Ovary (tissue), 9 donors: ENCODE measurements around the gene DISC1. TPM values are rescaled to one million over a fixed set of nuclear protein-coding genes. Genes with fewer than 3 reads are reported as not detected.

Experiments
- DNase-seq, 5 donors: peaks; one replicate each; pipeline ENCODE4 v3.0.0-alpha.2; 2019 to 2020
- H3K27ac ChIP-seq, 2 donors: fragments of 200-600 bp; one replicate each; pipeline versions ENCODE4 v1.5.1 to v1.8.0; 2019 to 2022
- H3K27me3 ChIP-seq: fragments of 200-600 bp; one replicate; pipeline ENCODE4 v1.8.0; 2022
- H3K36me3 ChIP-seq: fragments of 200-600 bp; sonication (generic); one replicate; pipeline ENCODE4 v1.5.1; 2019
- H3K4me1 ChIP-seq: one replicate; pipeline ENCODE4 v1.8.1; 2013; ENCODE audit warnings: mild to moderate bottlenecking, moderate library complexity; ENCODE audit not compliant: insufficient read depth
- H3K4me3 ChIP-seq: fragments of 200-600 bp; sonication (generic); one replicate; pipeline ENCODE4 v1.5.1; 2017
- H3K9me3 ChIP-seq, 2 donors: fragments of 200-600 bp in 1 of 2; sonication (generic) in 1 of 2; one replicate each; pipeline versions ENCODE4 v1.5.1 to v1.8.1; 2013 to 2019; ENCODE audit warnings: mild to moderate bottlenecking in 1 of 2, moderate library complexity in 1 of 2
- CTCF ChIP-seq, 3 donors: fragments of 450-650 bp in 2 of 3; fragments of 200-600 bp in 1 of 3; IDR thresholded peaks; one replicate each; pipeline versions ENCODE4 v1.5.1 to v1.8.0; 2016 to 2022; ENCODE audit warnings: antibody characterized with exemption in 3 of 3, mild to moderate bottlenecking in 1 of 3
- EP300 ChIP-seq: sonication (generic); formaldehyde crosslinking; IDR thresholded peaks from one replicate; pipeline ENCODE4 v1.6.1; 2017; ENCODE audit warnings: antibody characterized with exemption
- POLR2A ChIP-seq: fragments of 450-650 bp; IDR thresholded peaks from one replicate; pipeline ENCODE4 v1.6.1; 2017; ENCODE audit warnings: antibody characterized with exemption, mild to moderate bottlenecking, moderate library complexity
- WGBS, 3 donors: extraction: QIAGEN DNeasy Blood & Tissue Kit in 1 of 3; methylation state at CpG; one replicate each; pipeline versions ENCODE4 v1.1.5 to v1.1.7; 2013 to 2017; 5-methylcytosine and 5-hydroxymethylcytosine counted together
- intact Hi-C, 4 donors: fragments of 100-400 bp; cut with DNase I; formaldehyde crosslinking; loops; one replicate each; pipeline versions ENCODE4 v1.11.0 to v1.15.1; 2022 to 2023
- polyA plus RNA-seq, 2 donors: library from polyadenylated mRNA; stranded (reverse); fragments of 200-250 nt in 1 of 2; fragments of 350-450 nt in 1 of 2; fragmentation: Illumina TruSeq in 1 of 2; extraction: RNeasy Lipid Tissue Mini Kit (QIAGEN cat#74804) in 1 of 2; gene quantifications; one replicate each; pipeline ENCODE4 v1.2.3, GENCODE V29; 2013 to 2014
- total RNA-seq, 7 donors: library from RNA; depleted of rRNA in 2 of 7; stranded (reverse); fragments of >200 nt in 2 of 7; fragmentation: NEBNext Ultra II Directional in 3 of 7; extraction: Animal tissue kit (Norgen Biotek cat#: 25700) in 3 of 7; gene quantifications; one replicate each; pipeline versions ENCODE4 v1.1.0 to v1.2.4, GENCODE V29; 2016 to 2023
- donor health status: DM: no; HTN: no; CAD: no; lungs with moderate emphysema.
- donor health status: DM: no; HTN: no; CAD: no.
- donor health status: Bipolar disorder and iron deficiency.
- donor health status: DM: yes; HTN: yes; CAD: no.
- donor health status: DM: no; HTN: no; CAD: no.
- donor health status: DM: yes; HTN: yes; CAD: no.

Gene DISC1
- total and polyA plus RNA-seq, 9 donors = 3.0 to 24.3 (median 13.0) TPM

GRCh38 chr1:231879296-231879695, 252.7 kb downstream of the DISC1 start:
- Histone ChIP-seq H3K4me1 (peaks cover 1% of the 10 kb centered on the region), H3K9me3 (no peaks in the 10 kb centered on the region), H3K4me3 (no peak overlapping the region), H3K27me3 (no peaks in the 10 kb centered on the region), H3K27ac (no peak overlapping the region), H3K36me3 (no peaks in the 10 kb centered on the region)
- TF ChIP-seq EP300 (no peak), CTCF (IDR thresholded peaks at IDR 0.05) (no peak), POLR2A (no peak)
- no peak for DNase-seq
- 97 to 100% (median 100%) methylated on average over 1 of the region's 1 CpG for WGBS, 3 donors
- intact Hi-C loops = loop anchor here in 1 of 4 donors (10.0 kb wide), 1 partner anchor 56 kb away; no protein-coding TSS in a partner anchor

GRCh38 chr1:231882333-231882732, 255.7 kb downstream of the DISC1 start:
- no peaks in the 10 kb centered on the region for H3K9me3 ChIP-seq
- no peak for DNase-seq
- H3K4me1 ChIP-seq = peaks cover 4% of the 10 kb centered on the region
- H3K36me3 ChIP-seq = no peaks in the 10 kb centered on the region
- H3K4me3 ChIP-seq = no peak overlapping the region
- no peak overlapping the region for H3K27ac ChIP-seq
- WGBS, 3 donors = 94 to 96% (median 94%) methylated on average over 4 of the region's 4 CpGs
- no peak for TF ChIP-seq POLR2A
- no peak for TF ChIP-seq CTCF (IDR thresholded peaks at IDR 0.05)
- no peak for TF ChIP-seq EP300
- H3K27me3 ChIP-seq = no peaks in the 10 kb centered on the region
- intact Hi-C loops = no loop called here

- H3K36me3 ChIP-seq = no peaks in the 10 kb centered on the region
- no peak for DNase-seq
- H3K27me3 ChIP-seq = no peaks in the 10 kb centered on the region
- no peak for TF ChIP-seq CTCF (IDR thresholded peaks at IDR 0.05)
- no peak for TF ChIP-seq POLR2A
- TF ChIP-seq EP300 = no peak
- no peak overlapping the region for H3K4me3 ChIP-seq
- H3K9me3 ChIP-seq = no peaks in the 10 kb centered on the region
- intact Hi-C loops = no loop called here
- peaks cover 4% of the 10 kb centered on the region for H3K4me1 ChIP-seq
- no peak overlapping the region for H3K27ac ChIP-seq
- WGBS, 3 donors = 95 to 97% (median 95%) methylated on average over 8 of the region's 8 CpGs
Observed at GRCh38 chr1:231882790-231883189, 256.2 kb downstream of the DISC1 start.

- 94 to 95% (median 94%) methylated on average over 1 of the region's 1 CpG for WGBS, 3 donors
- no peaks in the 10 kb centered on the region for H3K27me3 ChIP-seq
- TF ChIP-seq EP300 = no peak
- no peaks in the 10 kb centered on the region for H3K9me3 ChIP-seq
- intact Hi-C loops = no loop called here
- no peak overlapping the region for H3K4me3 ChIP-seq
- no peak for DNase-seq
- H3K27ac ChIP-seq = no peak overlapping the region
- H3K4me1 ChIP-seq = peaks cover 4% of the 10 kb centered on the region
- H3K36me3 ChIP-seq = no peaks in the 10 kb centered on the region
Observed at GRCh38 chr1:231883382-231883781, 256.8 kb downstream of the DISC1 start.

GRCh38 chr1:231885209-231885854, 258.7 kb downstream of the DISC1 start:
- H3K9me3 ChIP-seq = no peaks in the 10 kb centered on the region
- intact Hi-C loops = no loop called here
- no peak overlapping the region for H3K4me3 ChIP-seq
- peaks cover 4% of the 10 kb centered on the region for H3K4me1 ChIP-seq
- H3K27me3 ChIP-seq = no peaks in the 10 kb centered on the region
- no peak for DNase-seq
- TF ChIP-seq EP300 (no peak), POLR2A (no peak), CTCF (IDR thresholded peaks at IDR 0.05) (no peak)
- WGBS, 3 donors = 14 to 26% (median 19%) methylated on average over 7 of the region's 7 CpGs
- H3K36me3 ChIP-seq = no peaks in the 10 kb centered on the region
- H3K27ac ChIP-seq = no peak overlapping the region
